Measurements from ENCODE around the gene GNB1. TPM values are rescaled to one million over a fixed set of nuclear protein-coding genes. Genes with fewer than 3 reads are reported as not detected.
"Not testable (repeated sequence)": the region's sequence is repeated elsewhere in the genome, so short reads cannot be mapped to it uniquely, and the experiment has no call there.

GNB1 gene
- total RNA-seq, 2 donors from 2014 or later, result 267 to 358 TPM

- not testable (repeated sequence) for H3K36me3 Mint-ChIP-seq, ATAC-seq
Observed at GRCh38 chr1:1859970-1860697, 30.8 kb downstream of the GNB1 start.

DNA sequence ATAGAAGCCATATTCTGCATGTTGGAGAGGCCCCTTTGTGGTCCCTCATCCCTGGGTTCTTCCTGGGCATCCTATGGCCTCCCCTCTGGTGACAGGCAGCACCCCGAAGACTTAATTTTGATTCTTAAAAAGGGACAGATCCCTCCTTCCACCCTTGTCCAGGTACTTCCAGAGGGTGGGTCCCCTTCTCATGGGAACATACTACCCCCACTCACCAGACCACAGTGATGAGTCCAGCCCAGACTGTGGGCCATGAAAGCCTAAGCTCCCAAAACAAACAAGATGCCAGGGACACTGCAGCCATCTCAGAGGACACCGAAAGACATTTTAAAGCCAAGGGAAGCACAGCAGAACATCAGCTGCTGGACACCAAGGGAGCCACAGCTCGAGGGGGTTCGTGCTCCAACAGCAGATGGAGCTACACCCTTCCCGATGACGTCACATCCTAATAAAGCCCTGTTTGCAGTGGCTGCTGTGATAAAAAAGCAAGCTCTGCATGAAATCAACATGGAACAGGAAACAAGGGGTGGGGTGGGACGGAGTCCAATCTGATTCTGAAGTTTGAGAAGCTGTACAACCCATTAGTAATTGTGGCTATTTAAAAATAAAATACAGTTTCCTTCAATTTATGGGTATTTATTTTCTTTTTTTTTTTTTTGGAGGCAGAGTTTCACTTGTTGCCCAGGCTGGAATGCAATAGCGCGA, 32.4 kb downstream of the GNB1 start:
- no peak for ATAC-seq

More at GRCh38 chr1:1859970-1860697, 30.8 kb downstream of the GNB1 start:
- H3K9me3 Mint-ChIP-seq; DNase-seq (ENCODE audit: low spot score in 2 of 2): not testable (repeated sequence)
- H3K27ac Mint-ChIP-seq, result peak overlapping the region in 1 of 2 donors; percentile 68

DNA sequence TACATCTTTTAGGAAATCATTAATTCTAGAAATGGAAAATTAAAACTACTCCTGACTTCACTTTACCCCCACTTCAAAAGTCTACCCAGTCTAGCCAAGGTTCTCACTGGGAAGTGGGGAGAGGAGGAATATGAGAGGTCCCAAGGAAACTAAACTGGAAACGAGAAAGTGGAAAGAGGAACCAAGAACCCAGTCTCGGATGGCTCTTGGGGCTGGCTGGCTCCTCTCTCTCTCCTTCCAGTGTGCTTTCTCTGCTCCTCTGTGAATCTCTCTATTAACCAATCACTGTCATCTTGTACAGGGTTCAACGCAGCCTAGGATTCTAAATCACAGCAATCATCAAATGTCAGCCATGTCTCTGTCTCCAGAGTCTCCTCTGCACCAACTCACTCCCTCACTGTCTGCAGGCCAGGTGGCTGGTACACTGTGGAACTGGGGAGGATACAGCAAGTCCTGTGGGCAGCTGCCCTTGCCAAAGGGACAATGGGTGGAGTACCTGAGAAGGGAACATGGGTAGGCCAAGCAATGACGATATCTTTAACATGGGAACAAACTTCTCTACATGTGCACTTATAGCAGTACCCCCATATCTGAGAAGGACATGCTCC, 33.7 kb downstream of the GNB1 start:
- peaks cover 0 to 8% of the 10 kb centered on the region in 2 donors for H3K36me3 Mint-ChIP-seq
- no peak overlapping the region for H3K27ac Mint-ChIP-seq
- H3K9me3 Mint-ChIP-seq, result no peaks in the 10 kb centered on the region
- no peak for DNase-seq (ENCODE audit: low spot score in 2 of 2)
- ATAC-seq, result no peak

More for the DNA sequence above, 32.4 kb downstream of the GNB1 start:
- Mint-ChIP-seq H3K36me3 (no peaks in the 10 kb centered on the region), H3K27ac (peak overlapping the region in 1 of 2 donors; percentile 84), H3K9me3 (no peaks in the 10 kb centered on the region)
- no peak for DNase-seq (ENCODE audit: low spot score in 2 of 2)

- peak overlapping the region in 1 of 2 donors; percentile 91 for H3K27ac Mint-ChIP-seq
- not testable (repeated sequence) for H3K9me3 Mint-ChIP-seq, ATAC-seq
Observed at GRCh38 chr1:1856161-1856560, 34.7 kb downstream of the GNB1 start.

DNA sequence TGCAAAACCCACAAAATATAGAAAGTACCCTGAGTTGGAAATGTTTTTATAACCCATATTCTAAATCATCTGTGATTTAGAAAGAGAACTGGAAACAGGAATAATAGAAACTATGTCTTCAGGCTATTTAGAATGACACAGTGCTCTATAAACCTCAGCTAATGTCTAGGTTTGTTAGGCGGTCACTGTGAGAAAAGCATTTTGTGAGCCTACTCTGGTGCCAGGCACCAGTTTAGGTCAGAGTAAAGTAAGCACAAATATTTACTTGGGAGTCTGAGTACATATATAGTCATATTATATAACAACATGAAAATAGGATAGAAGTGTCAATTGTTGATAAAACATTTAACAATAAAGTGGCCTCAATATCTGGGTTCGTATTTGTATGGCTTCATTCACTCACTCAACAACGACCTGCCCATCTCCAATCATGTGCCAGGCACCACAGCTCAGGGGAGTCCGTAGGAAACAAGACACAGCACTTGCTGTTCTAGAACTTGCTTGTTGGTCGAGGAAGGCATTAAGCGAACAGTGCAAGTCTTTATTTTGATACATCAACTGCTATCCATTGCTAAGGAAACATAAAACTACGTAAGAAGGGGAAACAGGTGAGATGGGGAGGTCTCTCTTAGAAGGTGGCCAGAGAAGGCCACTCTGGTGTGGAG, 37.2 kb downstream of the GNB1 start:
- no peaks in the 10 kb centered on the region for H3K9me3 Mint-ChIP-seq
- DNase-seq (ENCODE audit: low spot score in 2 of 2), result no peak
- H3K36me3 Mint-ChIP-seq, result peaks cover 0 to 8% of the 10 kb centered on the region in 2 donors
- peak overlapping the region; percentile 67 to 70 for H3K27ac Mint-ChIP-seq
- ATAC-seq, result no peak

More at GRCh38 chr1:1856161-1856560, 34.7 kb downstream of the GNB1 start:
- H3K36me3 Mint-ChIP-seq; DNase-seq (ENCODE audit: low spot score in 2 of 2): not testable (repeated sequence)

DNA sequence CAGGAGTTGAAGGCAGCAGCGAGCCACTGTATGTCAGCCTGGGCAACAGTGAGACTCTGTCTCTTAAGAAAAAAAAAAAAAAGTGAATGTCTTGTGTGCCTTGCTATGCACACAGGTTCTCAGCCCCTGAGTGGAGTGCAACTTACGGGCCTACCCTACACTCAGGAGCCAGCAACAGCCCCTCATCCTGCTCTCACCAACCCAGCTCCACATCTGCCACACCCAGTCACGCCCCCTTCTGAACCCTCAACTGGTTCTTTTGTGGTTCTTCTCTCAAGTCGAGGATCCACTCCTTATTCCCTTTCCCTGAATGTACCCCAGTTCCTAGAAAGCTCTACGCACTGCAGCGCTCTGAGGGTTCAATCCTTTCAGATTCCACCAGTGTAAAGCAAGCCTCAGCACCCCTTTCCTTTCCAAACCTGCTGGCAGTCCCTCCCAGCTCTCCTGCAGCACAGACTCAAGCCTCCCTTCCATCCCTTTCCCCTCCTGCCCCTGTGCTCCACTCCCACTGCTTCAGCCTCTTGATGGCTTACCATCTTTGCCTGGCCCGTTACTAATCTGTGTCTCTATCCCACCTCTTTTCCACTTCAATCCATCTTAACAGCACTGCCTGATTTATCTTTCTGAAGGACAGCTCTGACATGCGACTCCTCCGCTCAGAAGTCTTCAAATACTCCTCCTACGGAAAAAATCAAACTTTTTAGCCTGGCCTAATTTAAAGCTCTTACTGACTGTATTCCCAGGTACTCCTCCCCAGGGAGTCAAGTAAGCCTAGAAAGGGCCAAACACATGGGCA, 38.1 kb downstream of the GNB1 start:
- no peak for DNase-seq (ENCODE audit: low spot score in 2 of 2)
- Mint-ChIP-seq H3K36me3 (peaks cover 0 to 8% of the 10 kb centered on the region in 2 donors), H3K9me3 (no peaks in the 10 kb centered on the region), H3K27ac (peak overlapping the region; percentile 67 to 70)
- no peak for ATAC-seq

- Mint-ChIP-seq H3K9me3 (no peaks in the 10 kb centered on the region), H3K27ac (no peak overlapping the region), H3K36me3 (peaks cover 0 to 2% of the 10 kb centered on the region in 2 donors)
- DNase-seq (ENCODE audit: low spot score in 2 of 2), result no peak
- no peak for ATAC-seq
Observed at GRCh38 chr1:1847890-1848289, 43.0 kb downstream of the GNB1 start.

GRCh38 chr1:1847061-1847850, 43.6 kb downstream of the GNB1 start:
- H3K27ac Mint-ChIP-seq, result peak overlapping the region in 1 of 2 donors; percentile 87
- no peak for ATAC-seq

DNA sequence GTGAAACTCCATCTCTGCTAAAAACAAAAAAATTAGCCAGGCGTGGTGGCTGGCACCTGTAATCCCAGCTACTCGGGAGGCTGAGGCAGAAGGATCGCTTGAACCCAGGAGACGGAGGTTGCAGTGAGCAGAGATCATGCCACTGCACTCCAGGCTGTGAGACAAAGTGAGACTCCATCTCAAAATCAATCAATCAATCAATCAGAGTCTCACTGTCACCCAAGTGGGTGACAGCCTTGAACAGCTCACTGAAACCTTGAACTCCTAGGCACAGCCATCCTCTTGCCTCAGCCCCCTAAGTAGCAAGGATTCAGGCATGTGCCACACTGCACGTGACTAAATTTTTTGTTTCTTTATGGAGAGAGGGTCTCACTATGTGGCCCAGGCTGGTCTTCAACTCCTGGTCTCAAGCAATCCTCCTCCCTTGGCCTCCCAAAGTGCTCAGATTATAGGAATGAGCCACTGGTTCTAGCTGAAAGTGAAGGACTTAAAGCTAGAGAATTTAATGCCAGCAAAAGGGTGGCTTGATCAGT, 44.4 kb downstream of the GNB1 start:
- no peak for ATAC-seq

More at GRCh38 chr1:1847061-1847850, 43.6 kb downstream of the GNB1 start:
- no peak for DNase-seq (ENCODE audit: low spot score in 2 of 2)
- H3K36me3 Mint-ChIP-seq, result no peaks in the 10 kb centered on the region
- no peaks in the 10 kb centered on the region for H3K9me3 Mint-ChIP-seq

DNA sequence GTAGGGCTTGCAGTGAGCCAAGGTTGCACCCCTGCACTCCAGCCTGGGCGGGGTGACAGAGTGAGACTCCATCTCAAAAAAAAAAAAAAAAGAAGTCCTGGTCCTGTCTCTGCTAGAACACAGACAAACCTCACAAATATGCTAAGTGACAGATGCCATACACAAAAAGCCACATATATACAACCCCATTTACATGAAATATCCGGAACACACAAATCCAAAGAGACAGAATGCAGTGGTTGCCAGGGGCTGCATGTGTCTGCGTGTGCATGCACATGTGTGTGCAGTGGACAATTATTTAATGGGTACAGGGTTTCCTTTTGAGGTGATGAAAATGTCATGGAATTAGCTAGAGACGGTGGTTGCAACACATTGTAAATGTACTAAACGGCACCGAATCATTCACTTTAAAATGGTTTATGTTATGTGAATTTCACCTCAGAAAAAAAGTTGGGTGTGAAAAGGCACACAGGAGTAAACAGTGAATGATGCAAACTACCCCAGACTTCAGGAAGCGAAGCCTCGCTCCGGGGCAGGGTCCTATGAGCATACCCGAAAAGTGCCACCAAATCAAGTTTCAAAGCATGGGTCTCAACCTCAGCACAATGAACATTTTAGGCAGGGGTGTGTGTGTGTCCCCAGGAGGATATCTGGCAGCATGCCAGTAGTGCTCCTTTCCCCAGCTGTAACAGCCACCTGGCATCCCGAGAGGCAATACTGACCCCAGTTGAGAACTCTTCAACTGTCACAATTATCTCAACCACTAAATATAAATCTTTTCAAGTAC, 48.3 kb downstream of the GNB1 start:
- Mint-ChIP-seq H3K27ac (peak overlapping the region in 1 of 2 donors; percentile 76), H3K36me3 (peaks cover 0 to 7% of the 10 kb centered on the region in 2 donors), H3K9me3 (no peaks in the 10 kb centered on the region)
- no peak for ATAC-seq
- no peak for DNase-seq (ENCODE audit: low spot score in 2 of 2)

More for the DNA sequence above, 44.4 kb downstream of the GNB1 start:
- no peaks in the 10 kb centered on the region for H3K36me3 Mint-ChIP-seq
- H3K9me3 Mint-ChIP-seq, result no peaks in the 10 kb centered on the region
- no peak for DNase-seq (ENCODE audit: low spot score in 2 of 2)
- H3K27ac Mint-ChIP-seq, result peak overlapping the region; percentile 59 to 87

DNA sequence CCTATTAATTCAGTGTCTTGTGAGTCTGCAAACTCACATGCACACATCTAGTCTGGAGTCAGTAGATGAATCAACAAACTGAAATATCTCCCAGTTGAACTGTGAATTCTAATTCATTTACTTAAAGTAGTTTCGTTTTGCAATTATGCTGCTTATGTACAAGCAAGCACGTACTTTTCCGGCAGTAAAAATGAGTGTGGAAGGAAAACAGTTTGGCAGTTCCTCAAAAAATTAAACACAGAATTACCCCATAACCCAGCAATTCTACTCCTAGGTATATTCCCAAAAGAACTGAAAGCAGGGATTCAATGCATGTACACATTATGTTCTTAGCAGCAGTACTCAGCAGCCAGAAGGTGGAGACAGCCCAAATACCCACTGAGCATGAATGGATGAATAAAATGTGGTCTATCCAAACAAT, 49.3 kb downstream of the GNB1 start:
- H3K36me3 Mint-ChIP-seq, result peaks cover 0 to 7% of the 10 kb centered on the region in 2 donors
- DNase-seq (ENCODE audit: low spot score in 2 of 2) (no peak), ATAC-seq (peak in 1 of 2 donors; percentile 56)
- peak overlapping the region; percentile 48 to 86 for H3K27ac Mint-ChIP-seq
- H3K9me3 Mint-ChIP-seq, result no peaks in the 10 kb centered on the region

- Mint-ChIP-seq H3K36me3 (peaks cover 0 to 7% of the 10 kb centered on the region in 2 donors), H3K27ac (peak overlapping the region in 1 of 2 donors; percentile 79), H3K9me3 (no peaks in the 10 kb centered on the region)
- no peak for ATAC-seq
- DNase-seq (ENCODE audit: low spot score in 2 of 2), result no peak
Observed at GRCh38 chr1:1839311-1839965, 51.4 kb downstream of the GNB1 start.

DNA sequence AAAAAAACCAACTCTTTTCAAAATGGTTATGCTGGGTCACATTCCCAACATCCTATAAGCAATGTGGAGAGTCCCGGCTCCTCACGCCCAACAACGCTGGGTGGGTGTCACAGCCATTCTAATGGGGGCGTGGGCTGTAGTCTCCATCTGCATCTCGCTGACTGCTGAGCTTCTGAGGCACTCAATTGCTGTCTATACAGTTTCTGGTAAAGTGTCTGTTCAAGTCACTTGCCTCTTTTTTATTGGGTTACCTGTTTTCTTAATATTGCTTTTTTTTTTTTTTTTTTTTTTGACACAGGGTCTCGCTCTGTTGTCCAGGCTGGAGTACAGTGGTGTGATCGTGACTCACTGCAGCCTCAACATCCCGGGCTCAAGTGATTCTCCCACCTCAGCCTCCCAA, 54.8 kb downstream of the GNB1 start:
- no peak overlapping the region for H3K27ac Mint-ChIP-seq
- no peak for ATAC-seq
- no peak for DNase-seq (ENCODE audit: low spot score in 2 of 2)
- H3K36me3 Mint-ChIP-seq, result peaks cover 0 to 13% of the 10 kb centered on the region in 2 donors
- H3K9me3 Mint-ChIP-seq, result no peaks in the 10 kb centered on the region

GRCh38 chr1:1835546-1835945, 55.3 kb downstream of the GNB1 start:
- Mint-ChIP-seq H3K36me3 (peaks cover 0 to 10% of the 10 kb centered on the region in 2 donors), H3K27ac (no peak overlapping the region), H3K9me3 (no peaks in the 10 kb centered on the region)
- no peak for DNase-seq (ENCODE audit: low spot score in 2 of 2)
- ATAC-seq, result no peak

Measured in activated naive CD4-positive, alpha-beta T cell treated with anti-CD3 and anti-CD28 coated beads, Interleukin-2, amount 50 U/mL, for 72 hours (primary cell).